OCI-LY7 (cell line): ENCODE measurements around the gene PKDCC. TPM values are rescaled to one million over a fixed set of nuclear protein-coding genes. Genes with fewer than 3 reads are reported as not detected.
A peak's percentile ranks its signal among the peaks of the same experiment; 100 is the strongest.

Experiments
- BruUV-seq: library from RNA; stranded (reverse); fragments of 400-500 nt; replicated peaks from 2 replicates; lab custom pipeline; 2021; lab: Mats Ljungman, UMichigan
- CTCF ChIA-PET: fragments of 300-600 bp; sonication (Branson Sonifier 250); formaldehyde crosslinking; loops from one replicate; lab custom pipeline; 2022; ENCODE audit warnings: antibody characterized with exemption; ENCODE audit not compliant: unreplicated experiment; lab: Charles Lee
- POLR2A ChIA-PET: fragments of 300-600 bp; sonication (Branson Sonifier 250); formaldehyde crosslinking; loops from one replicate; lab custom pipeline; 2022; ENCODE audit warnings: antibody characterized with exemption; lab: Charles Lee
- DNase-seq: peaks from one replicate; pipeline ENCODE4 v3.0.0-alpha.2; 2015; ENCODE audit warnings: low spot score
- H2AFZ ChIP-seq: fragments of 200-600 bp; sonication (generic), shearing (Covaris generic); 2 replicates; pipeline ENCODE4 v1.6.1; 2014; ENCODE audit warnings: mild to moderate bottlenecking, antibody characterized with exemption, low read length, moderate library complexity
- H3K27ac ChIP-seq: fragments of 200-600 bp; sonication (generic); 2 replicates; pipeline ENCODE4 v1.5.1; 2014; ENCODE audit warnings: mixed run types, low read depth, mild to moderate bottlenecking, moderate library complexity, low read length, inconsistent platforms; ENCODE audit not compliant: poor library complexity, severe bottlenecking
- H3K36me3 ChIP-seq: fragments of 200-600 bp; sonication (generic); 2 replicates; pipeline ENCODE4 v1.6.1; 2014; ENCODE audit warnings: mild to moderate bottlenecking, antibody characterized with exemption, low read length, moderate library complexity, mixed read lengths; ENCODE audit not compliant: insufficient read depth
- H3K4me1 ChIP-seq: fragments of 200-600 bp; sonication (generic); 2 replicates; pipeline ENCODE4 v1.5.1; 2014; ENCODE audit warnings: mild to moderate bottlenecking, low read length; ENCODE audit not compliant: insufficient read depth, poor library complexity, severe bottlenecking
- H3K4me2 ChIP-seq: fragments of 200-600 bp; sonication (generic); 2 replicates; pipeline ENCODE4 v1.6.1; 2014; ENCODE audit warnings: mild to moderate bottlenecking, low read length
- H3K4me3 ChIP-seq: fragments of 200-600 bp; sonication (generic); 2 replicates; pipeline ENCODE4 v1.5.1; 2014; ENCODE audit warnings: mild to moderate bottlenecking, low read depth, low read length; ENCODE audit not compliant: poor library complexity, severe bottlenecking
- H3K79me2 ChIP-seq: fragments of 200-600 bp; sonication (generic); 2 replicates; pipeline ENCODE4 v1.6.1; 2016; ENCODE audit warnings: low read depth, mild to moderate bottlenecking, low read length, moderate library complexity, mixed read lengths; ENCODE audit not compliant: insufficient read depth
- H3K9me2 ChIP-seq: fragments of 200-600 bp; sonication (generic); 2 replicates; pipeline ENCODE4 v1.6.1; 2016; ENCODE audit warnings: mild to moderate bottlenecking, low read length, mixed read lengths; ENCODE audit not compliant: insufficient read depth
- H3K9me3 ChIP-seq: fragments of 200-600 bp; sonication (generic); 2 replicates; pipeline ENCODE4 v1.6.1; 2014; ENCODE audit warnings: mild to moderate bottlenecking, mixed run types, low read length, mixed read lengths
- H4K20me1 ChIP-seq: fragments of 200-600 bp; sonication (generic); 2 replicates; pipeline ENCODE4 v1.6.1; 2014; ENCODE audit warnings: mild to moderate bottlenecking, antibody characterized with exemption, low read length, moderate library complexity, mixed read lengths; ENCODE audit not compliant: insufficient read depth
- EZH2phosphoT487 ChIP-seq: fragments of 200-600 bp; sonication (generic); IDR thresholded peaks from 2 replicates; pipeline ENCODE4 v1.6.1; 2018; ENCODE audit warnings: low read depth, borderline replicate concordance, mild to moderate bottlenecking, mixed run types, antibody characterized with exemption, low read length, moderate library complexity, mixed read lengths
- intact Hi-C: fragments of 100-400 bp; cut with micrococcal nuclease; formaldehyde crosslinking; loops from one replicate; pipeline ENCODE4 v1.10.0; 2022; ENCODE audit not compliant: unreplicated experiment
- total RNA-seq, 2 experiments: library from RNA; depleted of rRNA in 1 of 2; stranded (reverse); fragments of >200 nt in 1 of 2; shearing (Covaris generic) in 1 of 2; gene quantifications; 2 replicates each; pipeline ENCODE4 v1.2.3, GENCODE V29; 2014 to 2022
- TF ChIP-seq, protein P1 (sequence below): fragments of 200-600 bp; sonication (generic); conservative IDR thresholded peaks from 2 replicates; pipeline ENCODE4 v1.5.1; 2014; ENCODE audit warnings: mild to moderate bottlenecking, antibody characterized with exemption, low read length, moderate library complexity, mixed read lengths

PKDCC gene
- total RNA-seq, 2 experiments from 2014 or later: not detected

DNA sequence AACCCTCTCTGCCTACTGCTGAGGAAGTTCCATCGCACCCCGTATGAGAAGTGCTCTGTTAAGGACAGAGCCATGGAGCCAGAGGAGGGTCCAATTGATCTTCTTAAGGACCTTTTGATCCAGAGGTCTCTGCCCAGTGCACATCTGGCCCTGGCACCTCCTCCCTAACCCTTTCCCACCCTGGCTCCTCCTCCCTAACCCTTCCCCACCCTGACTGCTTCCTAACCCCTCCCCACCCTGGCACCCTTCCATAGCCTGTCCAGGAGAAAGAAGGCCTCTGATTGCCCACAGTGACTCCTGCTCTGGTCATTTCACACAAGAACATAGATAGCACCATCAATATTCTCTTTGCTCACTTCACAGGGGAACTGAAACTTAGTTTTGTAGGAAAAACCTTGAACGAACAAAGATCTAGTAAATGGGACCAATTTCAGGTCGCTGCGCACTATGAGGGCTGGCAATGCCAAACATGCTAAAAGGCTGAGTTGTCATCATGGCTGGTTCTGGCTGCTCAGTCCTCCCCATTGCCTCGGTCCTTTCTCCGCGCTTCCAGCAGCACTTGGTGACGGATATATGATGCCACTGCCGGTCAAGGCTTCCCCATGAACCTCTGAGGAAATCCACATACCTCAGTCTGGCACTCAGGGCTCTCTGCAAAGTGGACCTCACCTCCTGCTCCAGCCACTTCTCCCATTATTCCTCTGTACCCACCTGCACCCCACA lies 49.2 kb downstream of the PKDCC start:
- H3K27ac ChIP-seq: no peak overlapping the region
- POLR2A ChIA-PET: interaction anchor here (0.6 kb wide), 2 partner anchors 30 to 1813 kb away, joined by 3 to 6 read pairs; no protein-coding TSS in a partner anchor
- 0 out of 2 replicates have a peak, but pooled peaks cover 11% of the 10 kb centered on the region for H3K9me3 ChIP-seq
- H3K79me2 ChIP-seq: no peaks in the 10 kb centered on the region
- TF ChIP-seq EZH2phosphoT487: no peak
- TF ChIP-seq, protein P1, sequence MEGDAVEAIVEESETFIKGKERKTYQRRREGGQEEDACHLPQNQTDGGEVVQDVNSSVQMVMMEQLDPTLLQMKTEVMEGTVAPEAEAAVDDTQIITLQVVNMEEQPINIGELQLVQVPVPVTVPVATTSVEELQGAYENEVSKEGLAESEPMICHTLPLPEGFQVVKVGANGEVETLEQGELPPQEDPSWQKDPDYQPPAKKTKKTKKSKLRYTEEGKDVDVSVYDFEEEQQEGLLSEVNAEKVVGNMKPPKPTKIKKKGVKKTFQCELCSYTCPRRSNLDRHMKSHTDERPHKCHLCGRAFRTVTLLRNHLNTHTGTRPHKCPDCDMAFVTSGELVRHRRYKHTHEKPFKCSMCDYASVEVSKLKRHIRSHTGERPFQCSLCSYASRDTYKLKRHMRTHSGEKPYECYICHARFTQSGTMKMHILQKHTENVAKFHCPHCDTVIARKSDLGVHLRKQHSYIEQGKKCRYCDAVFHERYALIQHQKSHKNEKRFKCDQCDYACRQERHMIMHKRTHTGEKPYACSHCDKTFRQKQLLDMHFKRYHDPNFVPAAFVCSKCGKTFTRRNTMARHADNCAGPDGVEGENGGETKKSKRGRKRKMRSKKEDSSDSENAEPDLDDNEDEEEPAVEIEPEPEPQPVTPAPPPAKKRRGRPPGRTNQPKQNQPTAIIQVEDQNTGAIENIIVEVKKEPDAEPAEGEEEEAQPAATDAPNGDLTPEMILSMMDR: no peak
- CTCF ChIA-PET: interaction anchor here (0.8 to 2.6 kb wide), 2 partner anchors 9 to 140 kb away, joined by 3 to 8 read pairs; no protein-coding TSS in a partner anchor
- H3K4me3 ChIP-seq: no peak overlapping the region
- DNase-seq: no peak
- H3K4me1 ChIP-seq: peaks cover 26% of the 10 kb centered on the region
- BruUV-seq: no TSS peak
- no peak overlapping the region for H3K4me2 ChIP-seq
- H3K36me3 ChIP-seq: no peaks in the 10 kb centered on the region; the same call in 1 of the 2 replicates
- no peaks in the 10 kb centered on the region for H4K20me1 ChIP-seq
- no peaks in the 10 kb centered on the region for H3K9me2 ChIP-seq
- no peak overlapping the region for H2AFZ ChIP-seq
- intact Hi-C loops: loop anchor here (1.0 to 5.0 kb wide), 3 partner anchors 99 to 265 kb away; partner anchors contain the start of gene COX7A2L

DNA sequence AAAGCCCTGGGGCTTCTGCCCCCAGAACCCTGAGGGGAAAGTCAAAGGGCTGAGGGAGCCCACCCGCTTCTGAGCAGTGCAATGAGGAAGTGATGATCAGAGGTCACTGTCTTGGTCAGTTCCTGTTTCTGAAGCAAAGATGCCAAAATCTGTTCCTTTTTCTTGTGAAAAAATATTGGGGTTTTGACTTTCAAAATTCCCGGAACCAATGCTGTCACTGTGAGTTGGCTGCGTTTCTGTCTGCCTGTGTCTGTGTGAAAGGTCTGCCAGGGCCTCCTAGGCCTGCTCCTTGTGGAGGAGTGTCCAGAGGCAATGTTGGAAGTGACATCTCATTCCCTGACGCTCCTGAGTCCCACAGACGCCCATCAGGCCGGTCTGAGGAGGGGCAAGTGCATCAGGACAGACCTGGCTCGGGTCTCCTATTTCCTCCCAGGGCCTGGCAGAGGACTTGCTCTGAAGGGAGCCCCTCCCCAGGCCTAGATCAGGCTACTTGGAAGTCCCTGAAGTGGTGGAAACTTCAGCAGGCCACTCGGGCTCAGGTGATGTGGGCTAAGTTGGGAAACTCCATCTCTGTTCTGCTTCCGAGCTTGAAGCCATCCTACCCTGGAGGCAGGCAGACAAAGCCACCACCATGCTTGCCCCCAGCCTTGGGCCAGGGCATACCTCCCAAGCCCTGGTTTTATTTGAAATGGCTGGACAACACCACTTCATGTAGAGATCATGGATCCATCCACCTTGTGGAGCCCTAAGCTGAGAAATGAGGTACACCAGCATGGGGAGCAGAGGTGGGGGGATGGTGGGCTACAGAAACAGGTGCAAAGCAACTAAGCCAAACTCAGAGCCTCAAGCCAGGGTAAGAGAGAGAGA lies 51.0 kb downstream of the PKDCC start:
- intact Hi-C loops: loop anchor here (1.0 to 5.0 kb wide), 2 partner anchors 34 to 263 kb away; partner anchors contain the start of gene COX7A2L
- no peaks in the 10 kb centered on the region for H3K79me2 ChIP-seq
- POLR2A ChIA-PET: interaction anchor here (0.6 kb wide), 1 partner anchor 261 kb away, joined by 5 read pairs; no protein-coding TSS in a partner anchor
- peaks cover 42% of the 10 kb centered on the region for H3K4me1 ChIP-seq
- H3K9me3 ChIP-seq: 0 out of 2 replicates have a peak, but pooled peaks cover 11% of the 10 kb centered on the region
- no peak for TF ChIP-seq EZH2phosphoT487
- TF ChIP-seq, protein P1: no peak
- H2AFZ ChIP-seq: no peak overlapping the region
- CTCF ChIA-PET: no interaction called here
- peak overlapping the region; percentile 50 for H3K4me2 ChIP-seq
- H3K36me3 ChIP-seq: no peaks in the 10 kb centered on the region; the same call in 1 of the 2 replicates
- no peak overlapping the region for H3K4me3 ChIP-seq
- H3K27ac ChIP-seq: no peak overlapping the region
- H4K20me1 ChIP-seq: no peaks in the 10 kb centered on the region
- BruUV-seq: no TSS peak
- DNase-seq: peak; percentile 35
- H3K9me2 ChIP-seq: no peaks in the 10 kb centered on the region
